Smooth muscle cell of the coronary artery (primary cell): ENCODE data around the gene CD109. TPM values are rescaled to one million over a fixed set of nuclear protein-coding genes. Genes with fewer than 3 reads are reported as not detected.

Experiments used
- total RNA-seq: library from RNA; depleted of rRNA; stranded (reverse); fragments of >200 nt; gene quantifications from 2 replicates; pipeline ENCODE4 v1.2.3, GENCODE V29; 2014; ENCODE audit warnings: low replicate concordance

The CD109 gene
- total RNA-seq = 5.2 and 18.0 TPM in 2 replicates

GRCh38 chr6:73695619-73696421 is at the start of gene CD109:
CD109 (plus strand) TSS chr6:73696203; CDS start chr6:73696216, 13 bp downstream.

GRCh38 chr6:73653571-73654424 is 42.2 kb upstream of the CD109 start, which contains the start of gene SLC17A5:
SLC17A5 (minus strand) TSS chr6:73653992; CDS start chr6:73653886, 106 bp downstream.

Other genes with a start within 250 kb of the CD109 start
- gene CGAS, start 243.9 kb upstream of the CD109 start, total RNA-seq = 1.1 and 3.7 TPM in 2 replicates
- 21.3 and 32.1 TPM in 2 replicates for gene MTO1, start 234.5 kb upstream of the CD109 start, total RNA-seq
- gene EEF1A1, start 175.2 kb upstream of the CD109 start, total RNA-seq = 25,077 and 51,594 TPM in 2 replicates
- 18.0 and 31.4 TPM in 2 replicates for gene SLC17A5, start 42.2 kb upstream of the CD109 start, total RNA-seq